Measurements from ENCODE around the gene NECTIN2.
"Not testable (repeated sequence)": the region's sequence is repeated elsewhere in the genome, so short reads cannot be mapped to it uniquely, and the experiment has no call there.

The NECTIN2 gene

GRCh38 chr19:44908836-44909261 lies 62.8 kb downstream of the NECTIN2 start:
- no peak for DNase-seq (ENCODE audit: low read depth)

- no peak for DNase-seq (ENCODE audit: low read depth)
These were observed 63.7 kb downstream of the NECTIN2 start for GRCh38 chr19:44909775-44910174.

GRCh38 chr19:44911896-44912295 lies 65.8 kb downstream of the NECTIN2 start:
- not testable (repeated sequence) for DNase-seq (ENCODE audit: low read depth)

GRCh38 chr19:44912854-44913253 lies 66.8 kb downstream of the NECTIN2 start:
- DNase-seq (ENCODE audit: low read depth): no peak

- DNase-seq (ENCODE audit: low read depth): not testable (repeated sequence)
These were observed 67.7 kb downstream of the NECTIN2 start for GRCh38 chr19:44913512-44914432.

- peak; percentile 40 for DNase-seq (ENCODE audit: low read depth)
These were observed 68.5 kb downstream of the NECTIN2 start, which contains the start of gene APOC1 for GRCh38 chr19:44914433-44915206. Gene APOC1 (plus strand): TSS chr19:44914608. CDS start chr19:44914892, 284 bp downstream.

- DNase-seq (ENCODE audit: low read depth): no peak
These were observed 78.2 kb downstream of the NECTIN2 start for GRCh38 chr19:44924243-44924725.

- no peak for DNase-seq (ENCODE audit: low read depth)
These were observed 79.2 kb downstream of the NECTIN2 start for GRCh38 chr19:44925114-44925891.

- DNase-seq (ENCODE audit: low read depth): not testable (repeated sequence)
These were observed 80.4 kb downstream of the NECTIN2 start for GRCh38 chr19:44926245-44927077.

GRCh38 chr19:44927746-44928145 lies 81.6 kb downstream of the NECTIN2 start:
- DNase-seq (ENCODE audit: low read depth): no peak

- no peak for DNase-seq (ENCODE audit: low read depth)
These were observed 84.0 kb downstream of the NECTIN2 start for GRCh38 chr19:44930088-44930487.

GRCh38 chr19:44931541-44931940 lies 85.4 kb downstream of the NECTIN2 start:
- DNase-seq (ENCODE audit: low read depth): no peak

All from GM04504 (cell line).